MM.1S (cell line): Measurements from ENCODE around the gene COX4I1.

ENCODE experiments used
- DNase-seq: peaks from one replicate; pipeline ENCODE4 v3.0.0-alpha.2; 2015
- H2AFZ ChIP-seq: fragments of 300-600 bp; sonication (generic); 2 replicates; pipeline ENCODE4 v1.6.0; 2016; ENCODE audit warnings: antibody characterized with exemption, low read length
- H3F3A ChIP-seq: fragments of 300-600 bp; sonication (generic); 2 replicates; pipeline ENCODE4 v1.6.1; 2016; ENCODE audit warnings: mild to moderate bottlenecking, antibody characterized with exemption, low read length, moderate library complexity, mixed read lengths; ENCODE audit not compliant: insufficient read depth
- H3K27ac ChIP-seq: fragments of 300-600 bp; sonication (generic); 2 replicates; pipeline ENCODE4 v1.5.1; 2016; ENCODE audit warnings: mild to moderate bottlenecking, low read length
- H3K27me3 ChIP-seq: fragments of 300-600 bp; sonication (generic); replicated peaks from 2 replicates; pipeline ENCODE4 v1.6.0; 2016; ENCODE audit warnings: low read length; ENCODE audit not compliant: insufficient read depth
- H3K36me3 ChIP-seq: fragments of 300-600 bp; sonication (generic); replicated peaks from 2 replicates; pipeline ENCODE4 v1.6.1; 2016; ENCODE audit warnings: mild to moderate bottlenecking, low read length, mixed read lengths; ENCODE audit not compliant: insufficient read depth
- H3K4me1 ChIP-seq: fragments of 300-600 bp; sonication (generic); 2 replicates; pipeline ENCODE4 v1.6.1; 2016; ENCODE audit warnings: low read length, mixed read lengths
- H3K4me2 ChIP-seq: fragments of 300-600 bp; sonication (generic); 2 replicates; pipeline ENCODE4 v1.6.0; 2016; ENCODE audit warnings: low read depth, low read length
- H3K4me3 ChIP-seq: fragments of 300-600 bp; sonication (generic); 2 replicates; pipeline ENCODE4 v1.5.1; 2016; ENCODE audit warnings: low read length, mixed read lengths
- H3K79me2 ChIP-seq: fragments of 300-600 bp; sonication (generic); 2 replicates; pipeline ENCODE4 v1.6.1; 2016; ENCODE audit warnings: mixed run types, low read length, mixed read lengths
- H3K9ac ChIP-seq: fragments of 300-600 bp; sonication (generic); 2 replicates; pipeline ENCODE4 v1.6.1; 2016; ENCODE audit warnings: low read length, mixed read lengths
- H3K9me2 ChIP-seq: fragments of 300-600 bp; sonication (generic); replicated peaks from 2 replicates; pipeline ENCODE4 v1.6.1; 2016; ENCODE audit warnings: mild to moderate bottlenecking, low read length, mixed read lengths; ENCODE audit not compliant: insufficient read depth
- H3K9me3 ChIP-seq: fragments of 300-600 bp; sonication (generic); replicated peaks from 2 replicates; pipeline ENCODE4 v1.6.1; 2016; ENCODE audit warnings: mild to moderate bottlenecking, low read length, mixed read lengths; ENCODE audit not compliant: insufficient read depth
- H4K20me1 ChIP-seq: fragments of 300-600 bp; sonication (generic); 2 replicates; pipeline ENCODE4 v1.6.1; 2016; ENCODE audit warnings: mild to moderate bottlenecking, low read length, moderate library complexity, mixed read lengths; ENCODE audit not compliant: insufficient read depth
- CTCF ChIP-seq: fragments of 300-600 bp; sonication (generic); IDR thresholded peaks from 2 replicates; pipeline ENCODE4 v1.5.1; 2016; ENCODE audit warnings: antibody characterized with exemption, low read length, mixed read lengths
- EZH2 ChIP-seq: fragments of 300-600 bp; sonication (generic); optimal IDR thresholded peaks from 2 replicates; pipeline ENCODE3; 2017; ENCODE audit warnings: low read depth, mild to moderate bottlenecking, antibody characterized with exemption, low read length, mixed read lengths
- EZH2phosphoT487 ChIP-seq: fragments of 300-600 bp; sonication (generic); IDR thresholded peaks from 2 replicates; pipeline ENCODE4 v1.6.1; 2018; ENCODE audit warnings: antibody characterized with exemption, low read length

The COX4I1 gene

GRCh38 chr16:85798283-85798776 lies 1.2 kb upstream of the COX4I1 start:
- Histone ChIP-seq H3K79me2 (peaks cover 73% of the 10 kb centered on the region), H3K27me3 (no peaks in the 10 kb centered on the region), H3K9me3 (no peaks in the 10 kb centered on the region), H3F3A (no peaks in the 10 kb centered on the region), H3K27ac (no peak overlapping the region), H3K4me1 (no peaks in the 10 kb centered on the region), H3K9me2 (no peaks in the 10 kb centered on the region), H2AFZ (no peak overlapping the region), H3K4me3 (peak overlapping the region; percentile 77), H3K4me2 (peak overlapping the region; percentile 79), H3K36me3 (no peaks in the 10 kb centered on the region), H4K20me1 (no peaks in the 10 kb centered on the region), H3K9ac (peak overlapping the region; percentile 93)
- TF ChIP-seq EZH2phosphoT487 (no peak), EZH2 (no peak), CTCF (no peak)
- no peak for DNase-seq

- H4K20me1 ChIP-seq = no peaks in the 10 kb centered on the region
- H3K27me3 ChIP-seq = no peaks in the 10 kb centered on the region
- H3K4me3 ChIP-seq = peak overlapping the region; percentile 77
- no peaks in the 10 kb centered on the region for H3K9me2 ChIP-seq
- no peak overlapping the region for H3K27ac ChIP-seq
- H3K9me3 ChIP-seq = no peaks in the 10 kb centered on the region
- peaks cover 66% of the 10 kb centered on the region for H3K79me2 ChIP-seq
- H3K4me2 ChIP-seq = peak overlapping the region; percentile 79
- DNase-seq = no peak
- no peaks in the 10 kb centered on the region for H3K4me1 ChIP-seq
- no peaks in the 10 kb centered on the region for H3K36me3 ChIP-seq
- H3K9ac ChIP-seq = peak overlapping the region; percentile 93
- no peaks in the 10 kb centered on the region for H3F3A ChIP-seq
- TF ChIP-seq EZH2phosphoT487 = no peak
- TF ChIP-seq CTCF = no peak
- TF ChIP-seq EZH2 = no peak
- 0 out of 2 replicates have a peak overlapping the region, but pooled peaks have one; percentile 15 for H2AFZ ChIP-seq
These were observed 496 bp upstream of the COX4I1 start for GRCh38 chr16:85798901-85799496.

GRCh38 chr16:85800321-85800669 lies 800 bp downstream of the COX4I1 start:
- Histone ChIP-seq H3K4me2 (peak overlapping the region; percentile 66; the same call in 1 of the 2 replicates), H4K20me1 (no peaks in the 10 kb centered on the region), H3K9ac (peak overlapping the region; percentile 93), H3K27ac (peak overlapping the region; percentile 46; the same call in 1 of the 2 replicates), H3K9me2 (no peaks in the 10 kb centered on the region), H3K4me3 (peak overlapping the region; percentile 77), H3K36me3 (no peaks in the 10 kb centered on the region), H2AFZ (no peak overlapping the region), H3K4me1 (no peaks in the 10 kb centered on the region), H3K27me3 (no peaks in the 10 kb centered on the region), H3K79me2 (peaks cover 64% of the 10 kb centered on the region), H3F3A (no peaks in the 10 kb centered on the region), H3K9me3 (no peaks in the 10 kb centered on the region)
- no peak for DNase-seq
- no peak for TF ChIP-seq EZH2phosphoT487
- TF ChIP-seq EZH2 = no peak
- TF ChIP-seq CTCF = no peak
